Activated CD8-positive, alpha-beta memory T cell treated with anti-CD3 and anti-CD28 coated beads, Interleukin-2, amount 50 U/mL, for 4 hours (primary cell): ENCODE results near the gene AFF4.

Experiments used
- DNase-seq: peaks from one replicate; pipeline ENCODE4 v3.0.0-alpha.2; 2020

AFF4 gene

GRCh38 chr5:132850066-132850465 lies 113.4 kb downstream of the AFF4 start:
- no peak for DNase-seq

- DNase-seq = no peak
Measured at GRCh38 chr5:132849347-132849746, 114.1 kb downstream of the AFF4 start.

DNA sequence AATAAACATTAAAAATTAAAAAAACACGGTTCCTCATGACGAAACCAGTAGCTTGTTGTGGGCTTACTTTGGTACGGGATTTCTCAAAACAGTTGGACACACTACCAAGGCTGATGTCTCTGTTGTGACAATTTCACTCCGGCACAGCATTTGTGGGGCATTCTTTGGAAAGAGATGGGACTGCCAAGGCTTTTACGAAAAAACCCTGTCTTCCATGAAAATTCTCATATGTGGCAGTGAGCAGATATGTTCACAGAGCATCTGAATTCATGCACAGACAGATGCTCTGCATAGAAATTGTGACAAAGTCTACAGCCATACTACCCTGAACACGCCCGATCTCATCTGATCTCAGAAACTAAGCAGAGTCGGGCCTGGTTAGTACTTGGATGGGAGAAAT lies 115.2 kb downstream of the AFF4 start:
- DNase-seq = no peak

GRCh38 chr5:132841305-132841704 lies 122.1 kb downstream of the AFF4 start:
- no peak for DNase-seq

GRCh38 chr5:132840896-132841295 lies 122.5 kb downstream of the AFF4 start:
- no peak for DNase-seq

DNA sequence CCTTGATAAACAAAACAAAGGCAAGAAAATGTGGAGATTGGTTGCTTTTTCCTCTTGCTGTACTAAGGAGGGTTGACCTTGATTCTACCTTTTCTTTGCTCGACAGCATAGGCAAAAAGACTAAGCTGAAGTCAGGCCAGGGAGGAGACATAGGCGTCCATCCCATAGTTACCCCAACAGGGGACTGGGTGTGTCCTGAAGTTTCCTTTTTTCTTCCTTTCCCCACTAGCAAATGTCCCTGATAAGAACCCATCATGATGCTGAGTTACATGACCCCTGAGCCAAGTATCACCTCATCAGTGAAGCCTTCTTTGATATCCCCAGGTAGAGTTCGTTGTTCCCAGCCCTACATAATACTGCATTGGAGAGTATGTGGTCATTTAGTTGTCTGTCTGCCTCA lies 123.1 kb downstream of the AFF4 start:
- DNase-seq = no peak

- no peak for DNase-seq
Measured at GRCh38 chr5:132839426-132840301, 123.8 kb downstream of the AFF4 start.

DNA sequence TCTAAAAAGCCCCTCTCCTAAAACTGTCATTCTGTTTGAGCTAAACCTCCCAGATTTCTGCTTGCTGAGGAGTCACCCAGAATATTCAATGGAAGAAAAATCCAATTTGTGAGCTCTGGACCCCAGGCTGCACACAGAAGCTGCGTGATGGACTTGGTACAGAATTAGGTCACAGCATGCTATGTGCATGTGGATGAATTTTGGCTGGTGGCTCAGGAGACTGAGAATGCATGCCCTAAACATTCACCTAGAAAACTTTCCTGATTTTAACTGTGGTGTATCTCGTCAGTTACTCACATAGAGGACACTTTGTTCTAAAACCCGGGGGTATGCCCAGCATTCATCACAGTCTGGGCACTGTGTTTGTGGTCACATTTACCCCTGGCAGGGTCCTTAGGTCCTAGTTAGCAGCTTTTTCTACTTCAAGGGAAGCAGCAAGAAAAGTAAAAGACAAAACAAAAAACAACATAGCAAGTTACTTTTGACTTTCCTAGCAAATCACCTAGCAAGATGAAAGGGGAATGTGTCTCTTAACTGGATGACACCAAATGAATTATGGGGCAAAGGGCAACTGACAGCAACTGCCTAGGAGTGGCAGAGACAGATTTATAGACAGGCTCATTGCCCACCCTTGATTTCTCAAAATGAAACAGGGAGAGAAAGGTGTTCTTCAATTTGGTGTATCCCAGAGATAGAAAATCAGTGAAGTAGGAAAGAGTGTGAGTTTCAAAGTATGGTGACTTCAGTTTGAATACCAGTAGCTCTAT lies 124.7 kb downstream of the AFF4 start:
- DNase-seq = no peak

GRCh38 chr5:132837868-132838267 lies 125.6 kb downstream of the AFF4 start:
- no peak for DNase-seq

- DNase-seq = no peak
Measured at GRCh38 chr5:132836852-132837251, 126.6 kb downstream of the AFF4 start.

DNA sequence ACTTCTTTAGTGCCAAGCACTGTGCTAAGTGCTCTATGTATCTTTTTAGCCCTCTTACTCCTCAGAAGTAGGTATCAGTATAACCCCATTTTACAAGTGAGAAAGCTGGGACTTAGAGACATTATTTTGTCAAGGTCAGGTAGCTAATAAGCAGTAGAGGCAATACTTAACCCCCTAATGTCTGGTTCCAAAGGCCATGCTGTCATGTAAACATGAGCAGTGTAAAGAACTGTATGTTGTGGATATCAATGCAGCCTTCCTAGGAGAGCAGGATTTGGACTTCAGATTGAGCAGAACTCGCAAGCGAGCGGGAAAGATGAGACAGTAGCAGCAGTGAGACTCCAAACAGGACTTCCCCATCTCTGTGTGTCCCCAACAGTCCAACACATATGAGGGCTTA lies 129.4 kb downstream of the AFF4 start:
- DNase-seq = no peak

- DNase-seq = no peak
Measured at GRCh38 chr5:132832612-132833011, 130.8 kb downstream of the AFF4 start.

DNA sequence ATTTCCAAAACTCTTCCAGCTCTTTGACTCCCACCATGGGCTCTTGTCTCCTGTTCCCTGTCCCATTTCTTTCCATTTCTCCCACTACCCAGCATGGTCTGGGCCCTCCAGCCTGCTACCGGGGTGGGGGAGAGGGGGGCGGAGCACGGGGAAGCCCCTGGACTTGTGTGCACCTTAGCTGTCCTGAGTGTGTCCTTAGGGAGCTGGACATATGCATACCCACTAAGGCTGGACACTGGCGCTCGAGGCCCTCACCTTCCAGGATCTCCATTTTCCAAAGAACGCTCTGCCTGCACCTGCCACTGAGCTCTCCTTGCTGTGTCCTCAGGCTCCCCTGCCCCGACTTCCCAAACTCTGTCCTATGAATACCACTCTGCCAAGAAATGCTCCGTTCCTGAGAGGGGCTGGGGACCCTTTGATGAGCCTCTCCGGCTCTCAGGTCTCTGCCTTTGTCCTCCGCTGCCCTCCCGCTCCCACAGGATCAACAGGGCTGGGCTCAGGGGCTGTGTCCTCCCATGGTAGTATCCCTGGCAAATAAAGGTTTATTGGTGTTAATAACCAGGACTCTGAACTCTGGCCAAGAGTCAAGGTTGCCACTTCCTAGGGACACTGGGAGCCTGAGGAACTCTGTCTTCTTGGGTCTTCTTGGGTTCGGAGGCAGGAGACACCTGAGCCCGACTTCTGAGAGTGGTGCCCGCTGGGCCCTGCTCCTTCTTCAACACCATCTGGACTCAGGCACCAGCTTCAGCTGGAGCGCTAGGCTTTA lies 132.2 kb downstream of the AFF4 start:
- no peak for DNase-seq

GRCh38 chr5:132830436-132831094 lies 132.9 kb downstream of the AFF4 start, which contains the start of gene SHROOM1:
TSS of gene SHROOM1 (minus strand) at chr5:132830647. CDS start at chr5:132826140, 4,507 bp downstream.
- peak; percentile 25 for DNase-seq

GRCh38 chr5:132829742-132830435 lies 133.5 kb downstream of the AFF4 start:
- peak; percentile 73 for DNase-seq

- DNase-seq = no peak
Measured at GRCh38 chr5:132828846-132829494, 134.5 kb downstream of the AFF4 start.

DNA sequence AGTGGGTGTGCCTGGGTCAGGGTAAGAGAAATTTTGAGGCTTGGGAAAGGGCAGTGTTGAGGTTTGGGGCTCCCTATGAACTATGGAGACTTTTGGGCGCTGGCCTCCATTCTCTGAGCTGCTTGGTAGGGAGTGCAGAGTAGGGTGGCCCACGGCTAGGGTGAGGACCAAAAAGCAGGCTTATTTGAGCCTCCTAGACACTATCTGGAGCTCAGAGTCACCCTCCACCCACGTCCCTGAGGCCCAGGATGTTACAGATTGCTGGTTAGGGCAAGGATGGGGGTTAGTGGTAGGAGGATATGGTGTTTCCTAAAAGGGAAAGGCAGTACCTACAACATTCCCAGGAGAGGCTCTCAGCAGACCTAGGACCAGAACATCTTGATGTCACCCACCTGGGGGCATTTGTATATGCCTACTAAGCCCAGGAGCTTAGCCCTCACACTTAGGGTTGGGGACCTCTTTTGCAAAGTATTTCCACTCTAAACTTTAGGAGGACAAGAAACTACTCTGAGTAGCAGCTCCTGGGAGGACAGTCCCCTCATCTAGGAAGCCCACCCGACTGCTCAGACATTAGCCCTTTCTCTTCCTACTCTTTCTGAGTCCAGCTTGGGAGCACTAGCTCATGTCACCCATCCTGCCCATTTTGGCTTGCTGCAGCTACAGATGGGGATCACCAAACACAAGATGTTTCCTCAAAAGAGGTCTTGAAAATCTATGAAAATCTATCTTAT lies 135.3 kb downstream of the AFF4 start:
- DNase-seq = no peak

GRCh38 chr5:132826424-132827082 lies 136.9 kb downstream of the AFF4 start:
- DNase-seq = no peak

GRCh38 chr5:132825834-132826391 lies 137.5 kb downstream of the AFF4 start:
- peak; percentile 21 for DNase-seq
